ENCODE measurements around the gene CLEC3A. TPM values are rescaled to one million over a fixed set of nuclear protein-coding genes. Genes with fewer than 3 reads are reported as not detected.

Gene CLEC3A
- polyA plus RNA-seq, 1 donor (not counting 4 experiments of a cell fraction or from before 2014, with no cell fraction given), result not detected

- H3K9ac ChIP-seq (ENCODE audit: control insufficient read depth, extremely low read depth, insufficient read depth, low read length), result no peak overlapping the region
- H3K27ac ChIP-seq (ENCODE audit: control insufficient read depth, insufficient read depth, low read length), result no peak overlapping the region
- H3K9me3 ChIP-seq (ENCODE audit: control insufficient read depth, low read depth, low read length), result no peaks in the 10 kb centered on the region
- no peaks in the 10 kb centered on the region for H3K27me3 ChIP-seq (ENCODE audit: control insufficient read depth, extremely low read depth, insufficient read depth, low read length)
- H4K20me1 ChIP-seq (ENCODE audit: control insufficient read depth, extremely low read depth, insufficient read depth, low read length), result no peaks in the 10 kb centered on the region
- H2AFZ ChIP-seq (ENCODE audit: control insufficient read depth, low read length), result no peak overlapping the region
- H3K79me2 ChIP-seq (ENCODE audit: control insufficient read depth, insufficient read depth, low read length), result no peaks in the 10 kb centered on the region
- dilution Hi-C loops (cut with MboI; ENCODE audit: extremely low pct_ligation_motif_present, low sequenced_read_pairs), result no loop called here
- no peak for TF ChIP-seq CTCF (optimal IDR thresholded peaks at IDR 0.05 in 1 of 3, IDR thresholded peaks at IDR 0.05 in 1 of 3, conservative IDR thresholded peaks at IDR 0.05 in 1 of 3; ENCODE audit: extremely low read depth in 1 of 3, insufficient read depth in 2 of 3, low read length in 3 of 3)
- TF ChIP-seq EZH2 (IDR thresholded peaks at IDR 0.05; ENCODE audit: low read length), result no peak
- no peak overlapping the region for H3K4me3 ChIP-seq (ENCODE audit: control insufficient read depth in 2 of 3, extremely low read depth in 1 of 3, insufficient read depth in 2 of 3, low read depth in 1 of 3, low read length in 3 of 3)
- H3K36me3 ChIP-seq (ENCODE audit: control insufficient read depth in 2 of 2, extremely low read depth in 1 of 2, insufficient read depth in 2 of 2, low read length in 2 of 2), result no peaks in the 10 kb centered on the region
- H3K9me1 ChIP-seq (ENCODE audit: control insufficient read depth, extremely low read depth, insufficient read depth, low read length), result no peaks in the 10 kb centered on the region
- FAIRE-seq, result no peak
- H3K4me1 ChIP-seq (ENCODE audit: control insufficient read depth, extremely low read depth, insufficient read depth, low read length), result no peaks in the 10 kb centered on the region
- no peak for DNase-seq (ENCODE audit: low read depth, low spot score)
- H3K4me2 ChIP-seq (ENCODE audit: control insufficient read depth, extremely low read depth, insufficient read depth, low read depth, low read length), result no peak overlapping the region
These were observed 49.9 kb downstream of the CLEC3A start for GRCh38 chr16:78072275-78072674.

GRCh38 chr16:78075800-78076199, 53.5 kb downstream of the CLEC3A start:
- no peaks in the 10 kb centered on the region for H3K4me1 ChIP-seq (ENCODE audit: control insufficient read depth, extremely low read depth, insufficient read depth, low read length)
- H3K9ac ChIP-seq (ENCODE audit: control insufficient read depth, extremely low read depth, insufficient read depth, low read length), result no peak overlapping the region
- H3K27me3 ChIP-seq (ENCODE audit: control insufficient read depth, extremely low read depth, insufficient read depth, low read length), result no peaks in the 10 kb centered on the region
- no peaks in the 10 kb centered on the region for H3K9me1 ChIP-seq (ENCODE audit: control insufficient read depth, extremely low read depth, insufficient read depth, low read length)
- H3K27ac ChIP-seq (ENCODE audit: control insufficient read depth, insufficient read depth, low read length), result no peak overlapping the region
- dilution Hi-C loops (cut with MboI; ENCODE audit: extremely low pct_ligation_motif_present, low sequenced_read_pairs), result no loop called here
- DNase-seq (ENCODE audit: low read depth, low spot score) (no peak), FAIRE-seq (no peak)
- H4K20me1 ChIP-seq (ENCODE audit: control insufficient read depth, extremely low read depth, insufficient read depth, low read length), result no peaks in the 10 kb centered on the region
- H2AFZ ChIP-seq (ENCODE audit: control insufficient read depth, low read length), result no peak overlapping the region
- no peaks in the 10 kb centered on the region for H3K9me3 ChIP-seq (ENCODE audit: control insufficient read depth, low read depth, low read length)
- H3K4me3 ChIP-seq (ENCODE audit: control insufficient read depth in 2 of 3, extremely low read depth in 1 of 3, insufficient read depth in 2 of 3, low read depth in 1 of 3, low read length in 3 of 3), result no peak overlapping the region
- no peak overlapping the region for H3K4me2 ChIP-seq (ENCODE audit: control insufficient read depth, extremely low read depth, insufficient read depth, low read depth, low read length)
- TF ChIP-seq CTCF (optimal IDR thresholded peaks at IDR 0.05 in 1 of 3, IDR thresholded peaks at IDR 0.05 in 1 of 3, conservative IDR thresholded peaks at IDR 0.05 in 1 of 3; ENCODE audit: extremely low read depth in 1 of 3, insufficient read depth in 2 of 3, low read length in 3 of 3) (no peak), EZH2 (IDR thresholded peaks at IDR 0.05; ENCODE audit: low read length) (no peak)
- no peaks in the 10 kb centered on the region for H3K79me2 ChIP-seq (ENCODE audit: control insufficient read depth, insufficient read depth, low read length)
- no peaks in the 10 kb centered on the region for H3K36me3 ChIP-seq (ENCODE audit: control insufficient read depth in 2 of 2, extremely low read depth in 1 of 2, insufficient read depth in 2 of 2, low read length in 2 of 2)
